Endometrial microvascular endothelial cells (primary cell): ENCODE measurements around the gene RNPEPL1. TPM values are rescaled to one million over a fixed set of nuclear protein-coding genes. Genes with fewer than 3 reads are reported as not detected.

ENCODE experiments used
- in situ Hi-C: cut with HindIII; loops from 2 replicates; pipeline ENCODE4 v1.10.0; 2017; ENCODE audit warnings: low sequenced_read_pairs, low pct_unique_long_range_greater_than_20kb; ENCODE audit errors: inconsistent ontology term
- total RNA-seq: library from RNA; depleted of rRNA; stranded (reverse); fragments of >200 nt; gene quantifications from one replicate; pipeline ENCODE4 v1.2.3, GENCODE V29; 2015; ENCODE audit errors: inconsistent ontology term

Gene RNPEPL1
- total RNA-seq, 1 donor from 2014 or later: 23.2 TPM

- in situ Hi-C loops: no loop called here
Measured at GRCh38 chr2:240629619-240629967, 61.3 kb downstream of the RNPEPL1 start.

GRCh38 chr2:240629968-240630770 lies 61.9 kb downstream of the RNPEPL1 start:
- in situ Hi-C loops: no loop called here

Other genes starting within 250 kb of the RNPEPL1 start
- 41.4 TPM for gene GPC1, start 132.8 kb upstream of the RNPEPL1 start, total RNA-seq
- 3.0 TPM for gene ANKMY1, start 10.5 kb upstream of the RNPEPL1 start, total RNA-seq
- gene DUSP28, start 8.1 kb upstream of the RNPEPL1 start, total RNA-seq: 2.8 TPM
- 19.8 TPM for gene CAPN10, start 18.2 kb downstream of the RNPEPL1 start, total RNA-seq
- 0.46 TPM for gene GPR35, start 57.0 kb downstream of the RNPEPL1 start, total RNA-seq
- gene AQP12B, start 114.4 kb downstream of the RNPEPL1 start, total RNA-seq: not detected
- gene AQP12A, start 123.4 kb downstream of the RNPEPL1 start, total RNA-seq: not detected